ENCODE measurements around the gene RPUSD3. TPM values are rescaled to one million over a fixed set of nuclear protein-coding genes. Genes with fewer than 3 reads are reported as not detected.

The RPUSD3 gene
- total RNA-seq, 2 donors from 2014 or later: 56.9 to 67.1 TPM

DNA sequence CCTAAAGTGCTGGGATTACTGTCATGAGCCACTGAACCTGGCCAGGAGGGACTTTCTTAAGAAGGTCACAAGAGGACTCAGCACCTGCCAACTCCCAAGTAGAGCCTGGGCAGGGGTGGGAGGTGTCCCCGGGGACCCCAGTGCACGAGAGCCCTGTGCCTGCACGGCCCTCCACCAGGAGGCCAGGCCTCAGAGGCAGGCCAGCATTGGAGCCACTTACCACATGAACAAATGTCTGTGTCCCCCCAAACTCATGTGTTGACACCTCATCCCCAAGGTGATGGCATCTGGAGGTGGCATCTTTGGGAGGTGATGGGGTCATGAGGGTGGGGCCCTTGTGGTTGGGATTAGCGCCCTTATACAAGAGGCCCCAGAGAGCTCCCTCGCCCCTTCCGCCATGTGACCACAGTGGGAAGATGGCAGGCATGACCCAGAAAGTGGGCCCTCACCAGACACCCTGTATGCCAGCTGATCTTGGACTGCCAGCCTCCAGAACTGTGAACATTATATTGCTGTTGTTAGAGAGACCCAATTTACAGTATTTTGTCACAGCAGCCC is 3.2 kb upstream of the RPUSD3 start:
- H3K27ac ChIP-seq (ENCODE audit: low read depth, low read length): no peak overlapping the region
- H3K9ac ChIP-seq (ENCODE audit: extremely low read depth, low read length, poor library complexity, severe bottlenecking): no peak overlapping the region
- DNase-seq: no peak
- H3K4me1 ChIP-seq (ENCODE audit: control insufficient read depth, insufficient read depth, low read length): no peaks in the 10 kb centered on the region
- H3K9me3 Mint-ChIP-seq: no peaks in the 10 kb centered on the region
- peaks cover 3% of the 10 kb centered on the region for H3K27me3 Mint-ChIP-seq (ENCODE audit: insufficient read depth)
- WGBS, 2 experiments (ENCODE audit: insufficient coverage in 1 of 2, insufficient read length in 1 of 2): 93 to 100% methylated on average over 5 to 6 of the region's 6 CpGs
- H3K36me3 Mint-ChIP-seq (ENCODE audit: low read depth): peaks cover 5% of the 10 kb centered on the region
- no peaks in the 10 kb centered on the region for H3K36me3 ChIP-seq (ENCODE audit: control insufficient read depth, insufficient read depth, low read length)
- H3K4me3 Mint-ChIP-seq: no peak overlapping the region
- H3K9me3 ChIP-seq (ENCODE audit: control insufficient read depth, low read length): no peaks in the 10 kb centered on the region
- no peaks in the 10 kb centered on the region for H3K27me3 ChIP-seq (ENCODE audit: control insufficient read depth, insufficient read depth, low read length, poor library complexity, severe bottlenecking)
- H3K4me1 Mint-ChIP-seq: no peaks in the 10 kb centered on the region
- no peak overlapping the region for H3K27ac Mint-ChIP-seq
- no peak overlapping the region for H3K4me3 ChIP-seq (ENCODE audit: low read length)
- TF ChIP-seq, protein P1, sequence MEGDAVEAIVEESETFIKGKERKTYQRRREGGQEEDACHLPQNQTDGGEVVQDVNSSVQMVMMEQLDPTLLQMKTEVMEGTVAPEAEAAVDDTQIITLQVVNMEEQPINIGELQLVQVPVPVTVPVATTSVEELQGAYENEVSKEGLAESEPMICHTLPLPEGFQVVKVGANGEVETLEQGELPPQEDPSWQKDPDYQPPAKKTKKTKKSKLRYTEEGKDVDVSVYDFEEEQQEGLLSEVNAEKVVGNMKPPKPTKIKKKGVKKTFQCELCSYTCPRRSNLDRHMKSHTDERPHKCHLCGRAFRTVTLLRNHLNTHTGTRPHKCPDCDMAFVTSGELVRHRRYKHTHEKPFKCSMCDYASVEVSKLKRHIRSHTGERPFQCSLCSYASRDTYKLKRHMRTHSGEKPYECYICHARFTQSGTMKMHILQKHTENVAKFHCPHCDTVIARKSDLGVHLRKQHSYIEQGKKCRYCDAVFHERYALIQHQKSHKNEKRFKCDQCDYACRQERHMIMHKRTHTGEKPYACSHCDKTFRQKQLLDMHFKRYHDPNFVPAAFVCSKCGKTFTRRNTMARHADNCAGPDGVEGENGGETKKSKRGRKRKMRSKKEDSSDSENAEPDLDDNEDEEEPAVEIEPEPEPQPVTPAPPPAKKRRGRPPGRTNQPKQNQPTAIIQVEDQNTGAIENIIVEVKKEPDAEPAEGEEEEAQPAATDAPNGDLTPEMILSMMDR (conservative IDR thresholded peaks at IDR 0.05): no peak

DNA sequence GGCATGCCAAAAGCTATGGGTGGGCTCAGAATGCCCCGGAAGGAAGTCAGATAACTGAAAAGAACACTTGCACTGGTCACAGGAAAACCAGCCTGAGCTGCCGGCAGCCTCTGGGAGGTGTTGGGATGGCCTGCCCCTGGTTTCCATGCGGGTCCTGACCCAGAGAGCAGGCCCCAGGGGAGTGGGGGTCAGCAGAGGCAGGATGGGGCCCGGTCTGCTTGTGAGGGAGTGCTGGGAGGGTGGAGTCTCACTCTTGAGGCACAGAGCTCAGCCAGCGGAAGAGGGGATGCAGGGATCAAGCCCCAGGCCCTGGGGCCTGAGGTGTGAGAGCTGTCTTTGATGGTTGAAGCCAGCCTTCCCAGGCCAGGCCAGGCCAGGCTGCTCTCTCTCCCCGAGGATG is 2.4 kb upstream of the RPUSD3 start:
- H3K27ac ChIP-seq (ENCODE audit: low read depth, low read length): no peak overlapping the region
- Mint-ChIP-seq H3K4me3 (no peak overlapping the region), H3K9me3 (no peaks in the 10 kb centered on the region), H3K4me1 (no peaks in the 10 kb centered on the region), H3K27ac (no peak overlapping the region), H3K36me3 (ENCODE audit: low read depth) (peaks cover 12% of the 10 kb centered on the region), H3K27me3 (ENCODE audit: insufficient read depth) (no peaks in the 10 kb centered on the region)
- peaks cover 7% of the 10 kb centered on the region for H3K36me3 ChIP-seq (ENCODE audit: control insufficient read depth, insufficient read depth, low read length)
- DNase-seq: no peak
- TF ChIP-seq, protein P1 (conservative IDR thresholded peaks at IDR 0.05): no peak
- H3K4me3 ChIP-seq (ENCODE audit: low read length): no peak overlapping the region
- H3K4me1 ChIP-seq (ENCODE audit: control insufficient read depth, insufficient read depth, low read length): no peaks in the 10 kb centered on the region
- no peak overlapping the region for H3K9ac ChIP-seq (ENCODE audit: extremely low read depth, low read length, poor library complexity, severe bottlenecking)
- H3K9me3 ChIP-seq (ENCODE audit: control insufficient read depth, low read length): no peaks in the 10 kb centered on the region
- H3K27me3 ChIP-seq (ENCODE audit: control insufficient read depth, insufficient read depth, low read length, poor library complexity, severe bottlenecking): no peaks in the 10 kb centered on the region
- 93% methylated on average over 4 to 6 of the region's 6 CpGs for WGBS, 2 experiments (ENCODE audit: insufficient coverage in 1 of 2, insufficient read length in 1 of 2)

DNA sequence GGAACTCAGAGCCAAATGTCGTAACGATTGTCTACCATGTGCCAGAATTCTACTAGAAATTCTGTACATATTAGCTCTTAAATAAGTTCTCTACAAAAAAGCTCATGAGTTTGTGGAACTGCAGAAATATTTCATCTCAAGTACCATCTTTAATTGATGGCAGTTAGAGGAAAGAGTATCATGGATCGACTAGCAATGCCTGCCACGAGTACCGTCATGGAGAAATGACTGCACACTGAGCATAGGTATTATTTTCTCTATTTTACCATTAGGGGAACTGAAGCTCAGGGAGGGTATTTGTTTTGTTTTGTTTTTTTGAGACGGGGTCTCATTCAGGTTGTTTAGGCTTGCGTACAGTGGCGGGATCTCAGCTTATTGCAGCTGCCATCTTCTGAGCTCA is 2.8 kb downstream of the RPUSD3 start:
- H3K27ac ChIP-seq (ENCODE audit: low read depth, low read length): no peak overlapping the region
- 84 to 92% methylated on average over 2 to 8 of the region's 8 CpGs for WGBS, 2 experiments (ENCODE audit: insufficient coverage in 1 of 2, insufficient read length in 1 of 2)
- TF ChIP-seq, protein P1 (conservative IDR thresholded peaks at IDR 0.05): no peak
- DNase-seq: no peak
- Mint-ChIP-seq H3K9me3 (no peaks in the 10 kb centered on the region), H3K36me3 (ENCODE audit: low read depth) (peaks cover 39% of the 10 kb centered on the region), H3K4me1 (no peaks in the 10 kb centered on the region), H3K4me3 (no peak overlapping the region), H3K27me3 (ENCODE audit: insufficient read depth) (no peaks in the 10 kb centered on the region), H3K27ac (no peak overlapping the region)
- H3K4me3 ChIP-seq (ENCODE audit: low read length): no peak overlapping the region
- H3K9ac ChIP-seq (ENCODE audit: extremely low read depth, low read length, poor library complexity, severe bottlenecking): no peak overlapping the region
- no peaks in the 10 kb centered on the region for H3K27me3 ChIP-seq (ENCODE audit: control insufficient read depth, insufficient read depth, low read length, poor library complexity, severe bottlenecking)
- H3K4me1 ChIP-seq (ENCODE audit: control insufficient read depth, insufficient read depth, low read length): no peaks in the 10 kb centered on the region
- peaks cover 30% of the 10 kb centered on the region for H3K36me3 ChIP-seq (ENCODE audit: control insufficient read depth, insufficient read depth, low read length)
- H3K9me3 ChIP-seq (ENCODE audit: control insufficient read depth, low read length): no peaks in the 10 kb centered on the region

Data from endodermal cell (in vitro differentiated cells).